ACC112 (cell line): Measurements from ENCODE around the gene CLNK.
A peak's percentile ranks its signal among the peaks of the same experiment; 100 is the strongest.

Experiments
- H2AFZ ChIP-seq: fragments of 200-600 bp; sonication (generic); one replicate; pipeline ENCODE4 v1.6.0; 2017; ENCODE audit warnings: antibody characterized with exemption, low read length; ENCODE audit not compliant: unreplicated experiment
- H3K27ac ChIP-seq: fragments of 200-600 bp; sonication (generic); 2 replicates; pipeline ENCODE4 v1.5.1; 2014; ENCODE audit warnings: low read depth, mild to moderate bottlenecking, antibody characterized with exemption, low read length, moderate library complexity
- H3K27me3 ChIP-seq: fragments of 200-600 bp; sonication (generic); 2 replicates; pipeline ENCODE4 v1.6.1; 2014; ENCODE audit warnings: mild to moderate bottlenecking, antibody characterized with exemption, low read length, moderate library complexity, mixed read lengths; ENCODE audit not compliant: insufficient read depth
- H3K36me3 ChIP-seq: fragments of 200-600 bp; sonication (generic); 2 replicates; pipeline ENCODE4 v1.6.1; 2016; ENCODE audit warnings: mild to moderate bottlenecking, antibody characterized with exemption, low read length, moderate library complexity, mixed read lengths; ENCODE audit not compliant: insufficient read depth
- H3K4me1 ChIP-seq: fragments of 200-600 bp; sonication (generic); one replicate; pipeline ENCODE4 v1.6.1; 2016; ENCODE audit warnings: low read length, mixed read lengths; ENCODE audit not compliant: insufficient read depth, unreplicated experiment, control insufficient read depth
- H3K4me3 ChIP-seq: fragments of 200-600 bp; sonication (generic); 2 replicates; pipeline ENCODE4 v1.5.1; 2014; ENCODE audit warnings: mild to moderate bottlenecking, low read depth, low read length
- H3K79me2 ChIP-seq: fragments of 200-600 bp; sonication (generic); one replicate; pipeline ENCODE4 v1.6.0; 2016; ENCODE audit warnings: low read length; ENCODE audit not compliant: control insufficient read depth, unreplicated experiment, insufficient read depth

Gene CLNK

DNA sequence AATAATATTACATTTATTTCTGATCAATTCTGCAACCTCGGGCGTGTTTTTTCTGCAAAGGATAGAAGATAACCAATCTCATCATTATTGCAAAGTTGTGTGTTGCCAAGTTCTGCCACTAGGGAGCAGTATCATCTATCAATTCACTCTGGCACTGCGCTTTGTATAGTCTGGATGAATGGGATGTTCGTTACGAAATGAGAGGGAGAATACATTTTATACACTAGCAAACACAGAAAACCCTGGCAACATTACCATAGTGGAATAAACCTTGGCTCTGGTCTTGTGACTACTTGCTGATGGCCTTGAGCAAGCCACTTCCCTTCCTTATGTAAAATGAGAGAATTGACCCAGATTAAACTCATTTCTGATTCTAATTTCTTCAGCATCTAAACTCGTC lies 129.9 kb downstream of the CLNK start:
- H3K4me3 ChIP-seq = no peak overlapping the region

DNA sequence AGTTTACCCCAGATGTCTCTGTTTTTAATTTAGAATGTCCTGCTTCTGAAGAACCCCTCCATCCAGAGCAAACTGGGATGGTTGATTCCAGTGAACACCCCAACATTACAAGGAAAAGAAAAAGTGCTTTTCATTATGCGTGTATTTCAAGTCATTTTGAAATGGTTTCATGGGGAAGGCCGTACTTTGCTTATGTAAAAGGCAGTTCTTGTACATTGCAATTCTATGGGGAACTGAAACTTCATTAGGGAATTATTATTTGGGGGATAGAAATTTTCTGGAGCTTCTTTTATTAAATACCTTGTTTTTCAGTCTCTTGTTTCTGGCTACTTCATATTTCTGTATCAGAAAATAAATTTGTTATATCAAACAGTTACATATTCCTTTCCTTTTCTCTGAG lies 130.4 kb downstream of the CLNK start:
- Histone ChIP-seq H3K79me2 (no peaks in the 10 kb centered on the region), H3K27me3 (peaks cover 31% of the 10 kb centered on the region), H2AFZ (no peak overlapping the region), H3K4me3 (no peak overlapping the region), H3K27ac (no peak overlapping the region), H3K36me3 (no peaks in the 10 kb centered on the region), H3K4me1 (peaks cover 3% of the 10 kb centered on the region)

More for the DNA sequence above, 129.9 kb downstream of the CLNK start:
- no peak overlapping the region for H3K27ac ChIP-seq
- H3K27me3 ChIP-seq = peaks cover 31% of the 10 kb centered on the region
- peak overlapping the region; percentile 36 for H2AFZ ChIP-seq
- no peaks in the 10 kb centered on the region for H3K79me2 ChIP-seq
- no peaks in the 10 kb centered on the region for H3K36me3 ChIP-seq
- H3K4me1 ChIP-seq = peaks cover 3% of the 10 kb centered on the region

DNA sequence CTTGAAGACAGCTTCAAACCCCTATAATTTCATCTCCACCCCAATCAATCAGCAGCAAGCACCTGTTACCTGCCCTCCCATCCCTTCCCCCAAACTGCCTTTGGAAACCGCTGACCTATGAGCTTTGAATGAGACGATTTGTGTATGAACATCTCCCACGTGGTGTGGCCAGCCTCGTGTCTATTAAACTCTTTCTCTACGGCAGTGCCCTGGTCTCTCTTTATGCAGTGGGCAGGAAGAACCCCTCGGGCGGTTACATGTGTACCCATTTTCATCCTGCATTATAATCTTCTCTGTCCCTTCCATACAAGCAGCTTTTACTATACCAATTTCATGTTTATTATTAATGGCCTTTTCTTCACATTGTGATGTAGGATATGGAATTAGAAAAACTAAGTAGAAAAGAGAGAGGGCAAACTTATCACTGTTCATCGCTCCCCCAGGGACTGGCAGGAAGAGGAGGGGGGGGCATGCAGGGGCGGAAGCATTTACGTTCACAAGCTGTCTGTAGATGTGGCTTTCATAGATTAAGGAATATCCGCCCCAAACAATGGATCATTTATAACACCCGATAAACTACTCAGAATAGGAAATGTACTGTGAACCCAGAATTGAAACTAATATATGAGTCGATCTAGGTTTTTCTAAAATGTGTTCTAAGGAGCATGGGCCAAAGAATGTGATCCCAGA lies 131.8 kb downstream of the CLNK start:
- H3K4me3 ChIP-seq = no peak overlapping the region
- no peaks in the 10 kb centered on the region for H3K36me3 ChIP-seq
- no peak overlapping the region for H3K27ac ChIP-seq
- peaks cover 3% of the 10 kb centered on the region for H3K4me1 ChIP-seq
- H3K79me2 ChIP-seq = no peaks in the 10 kb centered on the region
- H3K27me3 ChIP-seq = peaks cover 40% of the 10 kb centered on the region
- no peak overlapping the region for H2AFZ ChIP-seq

DNA sequence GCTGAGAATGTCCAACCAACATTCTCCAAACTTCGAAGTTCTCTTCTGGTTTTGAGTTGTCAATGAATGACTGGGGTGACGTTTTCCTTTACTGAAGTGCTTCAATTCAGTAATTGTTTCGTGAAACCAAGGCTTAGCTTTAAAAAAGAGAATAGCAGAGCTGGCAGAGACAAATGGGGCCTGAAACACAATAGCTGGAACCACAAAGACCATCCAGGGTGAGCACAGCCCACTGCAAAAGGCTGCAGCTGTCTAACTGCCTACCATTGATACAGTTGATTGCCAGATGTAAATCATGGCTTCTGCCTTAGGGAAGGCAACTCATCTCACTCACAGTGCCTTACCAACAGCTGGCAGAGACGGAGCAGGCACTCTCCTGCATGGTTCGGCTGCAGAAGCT lies 148.7 kb downstream of the CLNK start:
- no peak overlapping the region for H2AFZ ChIP-seq
- no peaks in the 10 kb centered on the region for H3K79me2 ChIP-seq
- H3K4me3 ChIP-seq = no peak overlapping the region
- H3K4me1 ChIP-seq = no peaks in the 10 kb centered on the region
- H3K27ac ChIP-seq = no peak overlapping the region
- no peaks in the 10 kb centered on the region for H3K36me3 ChIP-seq
- H3K27me3 ChIP-seq = no peaks in the 10 kb centered on the region

DNA sequence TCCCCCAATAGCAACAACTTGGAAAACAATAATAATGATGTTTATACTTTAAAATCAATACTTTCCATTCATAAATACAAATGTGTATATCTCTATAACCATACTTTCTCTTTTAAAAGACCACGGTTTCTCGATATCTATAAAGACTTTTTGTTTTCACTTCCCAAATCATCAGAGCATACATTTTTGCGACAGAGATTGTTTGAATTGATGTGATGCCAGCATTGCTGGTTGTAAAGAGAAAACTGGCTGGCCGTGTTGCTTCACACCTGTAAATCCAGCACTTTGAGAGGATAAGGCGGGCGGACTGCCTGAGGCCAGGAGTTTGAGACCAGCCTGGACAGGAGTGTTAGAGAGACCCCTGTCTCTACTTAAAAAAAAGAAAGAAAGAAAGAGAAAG lies 149.7 kb downstream of the CLNK start:
- H3K79me2 ChIP-seq = no peaks in the 10 kb centered on the region
- no peaks in the 10 kb centered on the region for H3K27me3 ChIP-seq
- no peak overlapping the region for H3K4me3 ChIP-seq

DNA sequence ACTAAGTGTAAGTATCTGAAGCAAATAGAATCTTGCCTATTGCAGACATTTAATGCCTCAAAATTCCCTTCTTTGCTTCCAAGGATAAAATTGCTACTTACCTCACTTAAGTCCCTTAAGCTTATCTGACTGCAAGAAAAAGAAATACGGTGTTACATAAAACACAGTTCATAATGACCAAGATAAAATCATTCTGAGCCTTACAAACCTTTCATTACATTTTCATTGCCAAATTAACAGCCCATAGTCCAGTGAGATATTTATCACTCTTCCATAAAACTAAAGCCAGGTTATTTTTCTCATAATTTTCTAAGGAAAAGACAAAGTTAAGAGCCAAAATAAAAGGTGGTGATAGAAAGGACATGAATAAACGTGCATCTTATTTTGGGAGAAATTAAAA lies 152.4 kb downstream of the CLNK start:
- Histone ChIP-seq H3K36me3 (no peaks in the 10 kb centered on the region), H3K27me3 (no peaks in the 10 kb centered on the region), H3K4me1 (peaks cover 6% of the 10 kb centered on the region), H3K4me3 (no peak overlapping the region), H3K27ac (no peak overlapping the region), H2AFZ (no peak overlapping the region), H3K79me2 (no peaks in the 10 kb centered on the region)

More for the DNA sequence above, 149.7 kb downstream of the CLNK start:
- Histone ChIP-seq H3K27ac (no peak overlapping the region), H3K4me1 (no peaks in the 10 kb centered on the region), H3K36me3 (no peaks in the 10 kb centered on the region), H2AFZ (no peak overlapping the region)

DNA sequence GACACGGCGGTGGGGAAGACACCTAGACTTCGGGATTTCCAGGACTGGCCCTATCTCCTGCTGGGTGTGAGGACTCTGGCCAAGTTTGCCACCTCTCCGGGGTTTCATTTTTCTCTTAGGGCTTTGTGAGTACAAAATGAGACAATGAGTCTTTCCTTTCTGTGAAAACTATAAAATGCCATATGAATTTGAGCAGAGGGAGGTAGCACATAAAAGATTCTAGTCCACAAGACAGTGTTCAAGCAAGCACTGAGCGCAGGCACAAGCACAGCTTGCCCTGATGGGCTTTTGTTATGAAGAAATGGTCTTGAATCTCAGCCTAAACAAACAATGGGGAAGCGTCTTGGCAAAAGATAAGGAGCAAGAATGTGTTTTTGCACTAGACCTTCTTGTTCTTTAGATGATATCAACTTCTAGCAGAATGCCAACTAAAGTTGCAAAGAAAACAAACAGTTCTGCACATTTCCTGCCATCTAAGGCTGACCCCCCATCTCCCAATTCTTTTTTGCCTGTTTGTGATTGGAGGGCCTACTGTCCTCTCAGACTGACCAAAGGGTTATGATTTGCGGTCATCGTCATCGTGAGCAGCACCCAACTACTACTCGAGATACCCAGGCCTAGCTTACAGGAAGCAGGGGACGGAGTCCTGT lies 154.3 kb downstream of the CLNK start:
- Histone ChIP-seq H3K4me3 (no peak overlapping the region), H3K79me2 (no peaks in the 10 kb centered on the region), H3K27ac (no peak overlapping the region), H3K36me3 (no peaks in the 10 kb centered on the region), H3K4me1 (peaks cover 6% of the 10 kb centered on the region), H2AFZ (no peak overlapping the region), H3K27me3 (no peaks in the 10 kb centered on the region)

DNA sequence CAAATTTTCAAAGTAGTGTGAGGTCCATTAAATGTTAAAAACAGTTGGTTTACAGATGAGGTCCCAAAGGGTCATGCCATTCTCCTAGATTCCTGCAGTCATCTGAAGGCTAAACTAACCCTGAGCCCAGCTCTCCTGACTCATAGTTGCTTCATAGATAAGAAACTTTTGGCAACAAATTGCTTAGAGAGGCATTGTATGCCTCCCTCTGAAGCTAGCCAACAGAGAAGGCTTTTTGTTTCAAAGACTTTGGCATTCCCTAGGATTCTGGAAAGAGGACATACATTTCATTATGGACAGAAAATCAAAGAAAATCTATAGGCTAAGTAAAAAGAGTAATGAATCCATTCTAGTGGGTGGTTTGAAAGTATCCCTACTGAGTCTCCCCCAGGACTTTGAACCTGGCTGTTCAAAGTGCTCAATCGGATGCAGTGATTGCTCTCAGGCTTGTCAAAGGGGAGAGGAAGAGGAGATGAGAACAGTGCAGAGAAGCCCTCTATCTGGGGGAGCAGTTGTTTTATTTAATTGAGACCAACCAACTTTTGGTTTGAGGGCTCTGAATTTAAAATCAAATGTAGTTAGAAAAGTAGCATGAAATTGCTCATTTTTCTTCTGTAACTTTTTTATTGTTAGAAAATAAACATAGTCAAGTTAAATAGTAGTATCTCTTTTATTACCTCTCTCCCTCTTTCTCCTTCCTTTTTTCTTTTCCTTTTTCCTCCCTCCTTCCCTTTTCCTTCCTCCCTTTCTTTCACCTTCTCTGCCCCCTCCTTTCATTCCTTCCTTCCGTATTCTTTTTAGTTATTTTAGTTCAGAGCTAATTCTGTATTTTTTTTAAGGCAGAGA lies 155.1 kb downstream of the CLNK start:
- no peaks in the 10 kb centered on the region for H3K27me3 ChIP-seq
- no peak overlapping the region for H2AFZ ChIP-seq
- peaks cover 6% of the 10 kb centered on the region for H3K4me1 ChIP-seq

DNA sequence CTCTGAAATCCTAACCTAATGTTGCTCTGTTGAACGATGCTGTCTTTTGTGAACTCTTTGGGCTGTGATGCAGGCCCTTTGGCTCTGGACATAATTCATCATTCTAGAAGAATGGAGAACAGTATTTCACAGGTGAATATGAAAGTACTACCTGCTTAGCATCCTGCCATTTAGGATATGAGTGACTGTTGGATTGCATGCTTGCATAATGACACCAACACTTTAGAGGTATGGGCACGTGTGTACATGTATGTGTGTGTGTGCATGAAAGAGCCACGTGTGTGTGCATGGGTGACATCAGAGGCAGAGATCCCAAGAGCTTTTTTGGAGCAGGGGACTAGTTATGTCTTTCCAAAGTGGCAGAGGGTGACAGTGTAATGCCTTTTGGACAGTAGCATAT lies 157.1 kb downstream of the CLNK start:
- Histone ChIP-seq H3K36me3 (no peaks in the 10 kb centered on the region), H2AFZ (no peak overlapping the region)

More for the DNA sequence above, 155.1 kb downstream of the CLNK start:
- Histone ChIP-seq H3K36me3 (no peaks in the 10 kb centered on the region), H3K4me3 (no peak overlapping the region), H3K27ac (no peak overlapping the region), H3K79me2 (no peaks in the 10 kb centered on the region)

DNA sequence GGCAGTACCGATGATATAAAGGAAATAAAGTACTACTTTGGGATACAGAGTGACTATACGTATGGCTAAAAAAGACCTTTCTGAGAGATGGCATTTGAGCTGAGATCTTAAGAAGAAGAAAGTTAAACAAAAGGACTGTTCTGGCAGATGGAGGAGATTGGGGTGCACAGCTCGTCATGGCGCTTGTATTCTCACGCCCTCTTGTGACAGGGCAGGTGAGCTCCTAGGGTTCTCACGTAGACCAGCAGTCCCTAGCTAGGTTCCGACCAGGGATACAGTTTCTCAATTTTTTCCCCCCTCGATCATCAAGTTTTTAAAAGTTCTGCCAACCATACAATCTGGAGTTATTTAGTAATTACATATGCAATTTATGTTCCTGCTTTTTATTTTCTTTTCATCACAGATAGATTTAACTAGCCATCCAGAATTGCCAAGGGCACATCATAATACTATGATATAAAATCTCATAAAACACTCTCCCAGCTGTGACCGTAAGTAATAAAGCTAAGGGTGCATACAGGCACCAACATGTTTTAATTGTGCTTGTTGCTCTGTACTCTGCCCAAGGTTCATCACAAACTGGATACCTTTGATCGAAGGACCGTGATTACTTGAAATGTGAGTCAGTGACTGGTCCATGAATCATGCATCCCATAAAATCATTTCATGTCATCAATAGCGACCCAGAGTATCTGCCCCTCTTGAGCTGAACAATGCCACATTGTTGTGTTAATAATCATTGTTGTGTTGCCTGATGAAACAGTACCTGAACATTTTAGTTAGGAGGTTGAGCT lies 157.9 kb downstream of the CLNK start:
- Histone ChIP-seq H3K27me3 (no peaks in the 10 kb centered on the region), H3K79me2 (no peaks in the 10 kb centered on the region), H3K36me3 (no peaks in the 10 kb centered on the region), H3K4me3 (no peak overlapping the region), H3K27ac (no peak overlapping the region), H3K4me1 (peaks cover 6% of the 10 kb centered on the region), H2AFZ (no peak overlapping the region)

More for the DNA sequence above, 157.1 kb downstream of the CLNK start:
- peaks cover 6% of the 10 kb centered on the region for H3K4me1 ChIP-seq
- no peaks in the 10 kb centered on the region for H3K79me2 ChIP-seq
- no peak overlapping the region for H3K27ac ChIP-seq
- H3K4me3 ChIP-seq = no peak overlapping the region
- no peaks in the 10 kb centered on the region for H3K27me3 ChIP-seq
